ENCODE data around the gene TWIST2.

Gene TWIST2

GRCh38 chr2:238847841-238848690, at the start of gene TWIST2:
Gene TWIST2 (plus strand): TSS chr2:238848085. CDS start chr2:238848216, 131 bp downstream.
- no peak for DNase-seq

- DNase-seq: no peak
Observed at GRCh38 chr2:238801791-238802190, 46.1 kb upstream of the TWIST2 start.

DNA sequence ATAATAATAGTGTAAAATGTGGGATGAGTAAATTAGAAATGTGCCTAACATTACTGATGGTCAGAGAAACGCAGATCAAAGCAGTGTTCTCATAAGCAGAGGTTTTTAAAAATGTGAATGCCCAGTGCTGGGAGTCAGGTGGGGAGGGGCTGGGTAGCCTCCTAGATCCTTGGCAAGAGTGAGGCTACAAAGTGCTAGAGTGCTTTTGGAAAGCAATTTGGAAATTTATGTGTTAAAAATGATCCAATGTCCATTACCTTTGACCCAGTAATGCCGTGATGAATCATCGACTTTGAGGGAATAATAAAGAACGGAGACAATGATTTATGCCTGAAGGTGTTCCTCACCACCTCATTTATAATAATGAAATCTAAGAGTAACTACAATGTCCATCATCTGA, 44.9 kb upstream of the TWIST2 start:
- no peak for DNase-seq

DNA sequence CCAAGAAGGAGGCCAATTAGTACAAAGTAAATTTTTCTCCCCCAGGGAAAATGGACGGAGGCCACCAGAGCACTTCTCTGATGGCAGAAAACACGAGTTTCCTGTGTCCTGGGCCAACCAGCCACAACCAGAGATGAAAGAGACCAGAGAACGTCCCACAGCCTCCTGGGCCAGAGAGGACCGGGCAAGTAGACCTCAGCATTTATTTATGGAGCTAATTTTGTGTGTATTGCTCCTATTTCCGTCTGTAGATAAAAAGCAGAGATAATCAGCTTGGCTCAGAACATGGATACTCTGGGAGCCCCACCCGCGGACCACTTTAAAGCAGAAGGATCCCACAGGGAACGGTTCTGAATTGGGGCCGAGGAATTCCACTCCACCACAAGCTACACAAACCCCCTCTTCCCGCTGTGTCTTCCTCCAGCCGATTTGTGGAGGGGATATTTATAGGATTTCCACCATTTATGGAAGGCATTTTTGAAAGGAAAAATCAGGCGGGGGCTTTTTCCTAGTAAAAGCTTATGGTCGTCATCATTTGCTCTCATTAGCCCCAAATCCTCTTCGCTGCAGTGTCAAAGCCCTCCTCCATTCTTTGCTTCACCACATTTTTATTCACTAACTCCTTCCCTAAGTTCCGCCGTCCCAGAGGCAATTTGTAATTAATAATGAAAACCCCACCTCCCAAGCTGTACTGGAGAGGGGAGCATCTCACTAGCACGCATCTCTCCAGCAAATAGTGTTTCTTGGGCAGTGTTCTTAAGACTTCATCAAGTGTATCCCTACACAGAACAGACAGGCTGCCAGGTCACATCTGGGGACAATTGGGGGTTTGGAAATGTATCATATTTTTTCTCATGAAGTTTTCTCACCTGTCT, 43.7 kb upstream of the TWIST2 start:
- DNase-seq: no peak

DNA sequence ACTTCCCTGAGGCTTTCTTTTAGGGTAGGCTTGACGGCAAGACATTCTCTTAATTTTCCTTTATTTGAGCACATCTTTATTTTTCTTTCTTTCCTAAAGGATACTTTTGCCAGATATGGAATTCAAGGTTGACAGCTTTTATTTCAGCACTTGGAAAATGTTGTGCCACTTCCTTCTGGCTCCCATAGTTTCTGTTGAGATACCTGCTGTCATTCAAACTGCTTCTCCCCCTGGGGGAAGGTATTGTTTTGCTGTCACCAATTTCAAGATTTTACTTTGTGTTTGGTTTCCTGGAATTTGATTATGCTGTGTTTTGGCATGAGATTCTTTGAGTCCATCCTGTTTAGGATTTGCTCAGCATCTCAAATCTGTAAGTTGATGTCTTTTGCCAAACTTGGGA, 39.1 kb upstream of the TWIST2 start:
- DNase-seq: no peak

DNA sequence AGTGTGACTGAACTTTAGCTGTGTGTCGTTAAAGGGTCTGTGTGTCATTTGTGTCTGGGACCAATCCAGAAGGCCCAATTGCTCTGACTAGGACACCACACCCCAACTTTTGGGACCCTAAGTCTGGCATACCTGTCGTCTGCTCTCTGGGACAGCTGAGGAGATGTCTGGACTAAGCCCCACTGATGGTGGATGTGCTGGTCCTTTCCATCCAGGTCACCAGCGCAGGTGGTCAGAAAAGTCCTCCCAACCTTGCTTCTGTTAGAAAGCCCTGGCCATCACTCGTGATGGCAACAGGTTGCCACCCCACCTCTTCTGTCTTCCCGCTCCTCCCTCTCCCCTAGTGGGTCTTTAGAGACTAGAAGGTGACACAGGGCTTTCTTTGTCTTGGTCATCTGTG, 37.6 kb upstream of the TWIST2 start:
- no peak for DNase-seq

DNA sequence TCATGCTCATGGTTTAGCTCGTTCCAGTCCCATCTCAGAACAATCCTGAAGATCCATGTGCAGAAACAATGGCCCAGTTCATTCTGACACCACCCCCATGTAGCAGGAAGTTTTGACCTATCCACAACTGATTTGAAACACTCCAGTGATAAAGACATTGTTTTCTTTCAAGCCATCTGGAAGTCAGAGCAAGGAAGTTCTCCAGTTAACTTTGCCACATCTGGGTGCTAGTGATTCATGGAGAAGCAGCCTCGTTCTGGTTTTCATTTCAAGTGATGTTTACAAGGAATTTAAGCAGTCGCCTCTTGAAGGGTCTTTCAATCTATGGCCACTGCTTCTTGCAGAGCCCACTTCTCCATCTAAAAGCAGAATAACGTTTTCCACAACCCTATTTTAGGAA, 36.6 kb upstream of the TWIST2 start:
- no peak for DNase-seq

GRCh38 chr2:238811759-238812158, 36.1 kb upstream of the TWIST2 start:
- no peak for DNase-seq

DNA sequence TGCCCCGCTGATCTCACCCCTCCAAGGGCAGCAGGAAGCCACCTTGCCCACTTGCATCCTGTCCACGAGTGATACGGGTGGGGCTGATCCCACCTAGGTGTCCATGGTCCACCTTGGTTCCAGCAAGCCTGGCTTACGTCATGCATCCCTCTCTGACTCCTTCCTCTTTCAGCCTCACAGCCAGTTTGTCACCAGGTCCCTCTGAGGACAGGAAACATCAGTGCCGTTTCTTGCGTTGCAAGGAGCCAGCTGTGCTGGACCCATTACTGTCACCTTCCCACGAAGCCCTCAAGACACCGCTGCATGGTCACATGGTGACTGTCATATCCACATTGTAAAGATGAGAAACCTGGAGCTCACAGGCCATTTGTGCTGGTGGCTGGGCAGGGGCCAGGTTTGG, 34.8 kb upstream of the TWIST2 start:
- no peak for DNase-seq

- no peak for DNase-seq
Observed at GRCh38 chr2:238814815-238815214, 33.1 kb upstream of the TWIST2 start.

DNA sequence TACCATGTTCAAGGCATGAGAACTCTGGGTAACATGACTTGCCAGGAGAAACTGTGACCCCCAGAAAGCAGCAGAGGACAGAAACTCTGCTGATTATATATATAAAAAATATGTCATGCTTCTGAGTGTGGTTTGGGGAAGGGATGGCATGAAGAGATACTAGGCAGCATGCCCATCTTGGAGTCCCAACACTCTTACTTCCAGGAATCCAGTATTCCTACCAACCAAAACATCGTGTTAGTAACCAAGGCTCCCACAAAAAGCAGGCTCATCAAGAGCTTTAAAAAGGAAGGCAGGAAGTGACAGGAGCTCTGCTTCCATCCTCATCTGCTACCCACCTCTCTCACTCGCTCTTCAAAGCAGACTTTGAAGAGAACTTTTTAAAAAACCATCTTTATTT, 31.6 kb upstream of the TWIST2 start:
- DNase-seq: no peak

DNA sequence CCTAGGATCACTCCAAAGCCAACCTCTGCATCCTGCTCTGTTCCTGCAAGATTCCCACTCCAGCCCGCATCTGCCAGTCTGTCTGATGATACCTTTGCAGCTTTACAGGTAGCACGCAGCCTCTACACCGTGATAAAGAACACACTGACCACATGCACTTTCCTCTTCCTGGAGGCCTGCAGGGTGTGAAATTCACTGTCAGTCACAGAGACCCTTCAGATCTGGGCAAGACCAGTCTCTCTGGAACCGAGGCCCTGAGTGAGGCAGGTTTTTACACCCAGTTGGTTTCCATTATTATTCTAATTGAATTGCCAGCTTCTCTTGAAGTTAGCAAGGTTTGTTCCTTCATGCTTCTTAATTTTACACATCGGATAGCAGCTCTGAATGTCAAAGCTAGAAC, 30.5 kb upstream of the TWIST2 start:
- DNase-seq: no peak

- no peak for DNase-seq
Observed at GRCh38 chr2:238817891-238818290, 30.0 kb upstream of the TWIST2 start.

DNA sequence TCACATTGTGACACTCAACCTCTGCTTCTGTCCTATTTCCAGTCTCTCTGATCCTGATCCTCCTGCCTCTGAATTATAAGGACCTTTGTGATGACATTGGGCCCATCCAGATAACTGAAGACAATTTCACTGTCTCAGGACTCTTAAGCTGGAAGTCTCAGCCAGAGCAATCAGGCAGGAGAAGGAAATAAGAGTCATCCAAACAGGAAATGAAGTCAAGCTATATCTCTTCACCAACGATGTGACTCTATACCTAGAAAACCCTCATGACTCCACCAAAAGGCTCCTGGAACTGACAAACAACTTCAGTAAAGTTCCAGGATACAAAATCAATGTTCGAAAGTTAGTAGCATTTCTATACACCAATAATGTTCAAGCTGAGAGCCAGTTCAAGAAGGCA, 29.3 kb upstream of the TWIST2 start:
- no peak for DNase-seq

DNA sequence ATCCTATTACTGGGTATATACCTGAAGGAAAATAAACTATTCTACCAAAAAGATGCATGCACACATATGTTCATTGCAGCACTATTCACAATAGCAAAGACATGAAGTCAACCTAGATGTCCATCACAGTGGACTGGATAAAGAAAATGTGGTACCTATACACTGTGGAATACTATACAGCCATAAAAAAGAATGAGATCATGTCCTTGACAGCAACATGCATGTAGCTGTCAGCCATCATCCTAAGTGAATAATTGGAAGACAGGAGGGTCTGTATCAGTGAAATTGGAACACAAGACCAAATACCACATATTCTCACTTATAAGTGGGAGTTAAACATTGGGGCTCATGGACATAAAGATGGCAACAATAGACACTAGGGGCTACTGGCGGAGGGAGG, 27.7 kb upstream of the TWIST2 start:
- DNase-seq: no peak

DNA sequence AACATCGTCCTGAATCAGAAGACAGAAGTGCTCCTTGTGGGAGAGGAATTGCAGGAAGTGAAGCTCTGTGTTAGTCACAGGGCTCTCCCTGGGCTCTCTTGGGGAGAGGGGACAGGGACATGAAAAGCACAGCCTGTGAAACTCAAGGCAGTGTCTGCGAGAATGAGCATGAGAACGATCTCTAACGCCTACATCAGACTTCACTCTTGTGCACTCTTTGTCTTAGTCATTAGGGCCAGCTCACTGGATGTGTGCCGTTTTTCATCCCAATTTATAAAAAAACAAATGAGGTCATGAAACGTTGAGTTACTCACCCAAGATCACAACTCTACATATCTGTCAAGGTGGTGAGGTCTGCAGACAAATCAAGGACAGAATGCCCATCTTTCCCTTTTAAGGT, 27.0 kb upstream of the TWIST2 start:
- no peak for DNase-seq

DNA sequence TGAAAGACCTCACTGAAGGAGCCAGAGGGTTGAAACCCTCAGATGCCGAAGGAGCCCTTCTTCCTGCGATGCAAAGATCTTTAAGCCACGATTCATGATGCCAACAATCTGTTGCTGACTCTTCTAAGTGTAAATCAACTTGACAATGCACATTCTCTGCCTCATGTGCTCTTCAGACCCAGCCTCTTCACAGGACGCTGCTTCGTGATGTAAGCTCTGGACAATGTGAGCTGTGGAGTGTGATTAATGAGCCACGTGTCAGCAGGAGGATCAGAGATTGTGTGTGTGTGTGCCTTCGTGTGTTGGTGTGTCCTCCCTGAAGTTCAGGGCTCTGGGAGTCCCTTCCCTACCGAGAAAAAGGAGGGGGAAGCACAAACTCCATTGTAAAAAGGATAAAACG, 26.5 kb upstream of the TWIST2 start:
- DNase-seq: no peak

GRCh38 chr2:238821944-238822670, 25.8 kb upstream of the TWIST2 start:
- no peak for DNase-seq

DNA sequence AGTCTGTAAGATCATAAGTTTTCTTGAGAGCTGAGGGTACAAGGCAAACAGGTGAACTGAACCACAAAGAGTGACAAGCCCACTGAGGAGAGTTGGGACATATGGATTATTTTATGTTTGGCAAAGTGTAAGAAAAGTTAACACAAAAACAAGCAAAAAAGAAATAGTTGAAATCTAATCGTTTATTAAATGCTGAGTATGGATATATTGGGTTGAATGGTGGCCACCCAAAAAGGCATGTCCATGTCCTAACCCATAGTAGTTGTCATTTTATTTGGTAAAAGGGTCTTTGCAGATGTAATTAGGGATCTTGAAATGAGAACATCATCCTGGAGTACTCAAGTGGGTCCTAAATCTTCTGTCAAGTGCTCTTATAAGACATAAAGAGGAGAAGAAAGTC, 24.9 kb upstream of the TWIST2 start:
- DNase-seq: no peak

DNA sequence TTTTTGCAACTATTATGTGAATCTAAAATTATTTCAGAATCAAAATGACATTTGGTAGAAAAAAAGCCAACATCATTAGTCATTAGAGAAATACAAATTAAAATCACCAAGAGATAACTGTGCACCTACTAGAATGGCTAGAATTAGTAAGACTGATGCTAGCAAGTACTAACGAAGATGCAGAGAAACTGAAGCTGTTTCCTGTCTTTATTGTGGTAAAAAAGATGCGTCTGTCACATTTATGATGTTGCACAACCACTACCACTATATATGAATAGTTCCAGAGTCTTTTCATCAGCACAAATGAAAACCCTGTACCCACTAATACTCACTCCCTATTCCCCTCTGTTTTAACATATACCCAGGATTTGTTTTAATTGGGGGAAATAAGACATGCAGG, 16.7 kb upstream of the TWIST2 start:
- DNase-seq: no peak

- no peak for DNase-seq
Observed at GRCh38 chr2:238834982-238835381, 12.9 kb upstream of the TWIST2 start.

- DNase-seq: no peak
Observed at GRCh38 chr2:238835726-238836301, 12.1 kb upstream of the TWIST2 start.

GRCh38 chr2:238838786-238839327, 9.0 kb upstream of the TWIST2 start:
- DNase-seq: no peak
